HepG2 (cell line): ENCODE data around the gene RECK. TPM values are rescaled to one million over a fixed set of nuclear protein-coding genes. Genes with fewer than 3 reads are reported as not detected.

Experiments used
- BRF2 ChIP-seq: sonication (generic); formaldehyde crosslinking; IDR thresholded peaks from 2 replicates; pipeline ENCODE4 v1.8.1; 2022; ENCODE audit warnings: mild to moderate bottlenecking, missing genetic modification reagents
- HOXA9 ChIP-seq: sonication (generic); formaldehyde crosslinking; IDR thresholded peaks from 2 replicates; pipeline ENCODE4 v1.8.1; 2022; ENCODE audit warnings: missing genetic modification reagents, mild to moderate bottlenecking, moderate library complexity, borderline replicate concordance
- KMT2B ChIP-seq: IDR thresholded peaks from 2 replicates; pipeline ENCODE4 v1.6.1; 2016; ENCODE audit warnings: missing genetic modification reagents, missing compliant biosample characterization
- NFKB2 ChIP-seq: sonication (generic); formaldehyde crosslinking; IDR thresholded peaks from 2 replicates; pipeline ENCODE4 v1.4.0; 2020; ENCODE audit warnings: missing genetic modification reagents, borderline replicate concordance
- NR1H2 ChIP-seq: sonication (generic); formaldehyde crosslinking; IDR thresholded peaks from 2 replicates; pipeline ENCODE4 v1.8.1; 2022; ENCODE audit warnings: low read depth, missing genetic modification reagents, borderline replicate concordance
- ONECUT2 ChIP-seq: sonication (generic); formaldehyde crosslinking; IDR thresholded peaks from 2 replicates; pipeline ENCODE4 v1.4.0; 2020; ENCODE audit warnings: missing genetic modification reagents
- RAD21 ChIP-seq: fragments of 450-650 bp; formaldehyde crosslinking; IDR thresholded peaks from 2 replicates; pipeline ENCODE4 v1.5.0; 2020; ENCODE audit warnings: mild to moderate bottlenecking
- SIX4 ChIP-seq: sonication (generic); formaldehyde crosslinking; IDR thresholded peaks from 2 replicates; pipeline ENCODE4 v1.4.0; 2020; ENCODE audit warnings: missing genetic modification reagents
- TBX2 ChIP-seq: sonication (generic); formaldehyde crosslinking; IDR thresholded peaks from 2 replicates; pipeline ENCODE4 v1.5.0; 2020; ENCODE audit warnings: missing genetic modification reagents, mild to moderate bottlenecking, borderline replicate concordance
- ZBTB40 ChIP-seq, 2 experiments: fragments of 450-650 bp in 1 of 2; sonication (generic) in 1 of 2; formaldehyde crosslinking in 1 of 2; IDR thresholded peaks; 2 replicates each; pipeline versions ENCODE4 v1.6.1 to v1.8.0; 2016 to 2022; ENCODE audit warnings: antibody characterized with exemption in 1 of 2, mild to moderate bottlenecking in 1 of 2, missing genetic modification reagents in 1 of 2
- ZMAT3 ChIP-seq: sonication (generic); formaldehyde crosslinking; conservative IDR thresholded peaks from 2 replicates; pipeline ENCODE4 v1.7.0; 2021; ENCODE audit warnings: missing genetic modification reagents
- ZNF282 ChIP-seq: fragments of 450-650 bp; IDR thresholded peaks from 2 replicates; pipeline ENCODE4 v1.6.1; 2018; ENCODE audit not compliant: partially characterized antibody
- ZNF616 ChIP-seq: sonication (generic); formaldehyde crosslinking; IDR thresholded peaks from 2 replicates; pipeline ENCODE4 v1.5.0; 2020; ENCODE audit warnings: low read depth, mild to moderate bottlenecking, missing genetic modification reagents
- ZNF710 ChIP-seq: sonication (generic); formaldehyde crosslinking; IDR thresholded peaks from 2 replicates; pipeline ENCODE4 v1.5.0; 2020; ENCODE audit warnings: mild to moderate bottlenecking, missing genetic modification reagents, borderline replicate concordance
- ZNF772 ChIP-seq: sonication (generic); formaldehyde crosslinking; IDR thresholded peaks from 2 replicates; pipeline ENCODE4 v1.5.0; 2020; ENCODE audit warnings: mild to moderate bottlenecking, missing genetic modification reagents
- ZNF777 ChIP-seq: sonication (generic); formaldehyde crosslinking; IDR thresholded peaks from 2 replicates; pipeline ENCODE4 v1.4.0; 2020; ENCODE audit warnings: missing genetic modification reagents
- ZSCAN31 ChIP-seq: sonication (generic); formaldehyde crosslinking; IDR thresholded peaks from 2 replicates; pipeline ENCODE4 v1.5.0; 2020; ENCODE audit warnings: low read depth, mild to moderate bottlenecking, missing genetic modification reagents
- polyA plus RNA-seq, 8 experiments: library from polyadenylated mRNA; depleted of rRNA in 3 of 8; stranded (reverse) in 7 of 8; unstranded in 1 of 8; fragments of >200 nt; fragmentation: Illumina TruSeq in 4 of 8; extraction: Trizol in 4 of 8; gene quantifications; 2 replicates each; pipeline versions ENCODE4 v1.2.1 to v1.2.3, GENCODE V29; 2011 to 2016; ENCODE audit warnings: low read depth in 4 of 8, missing spikeins in 1 of 8, mixed read lengths in 1 of 8; ENCODE audit not compliant: insufficient read depth in 1 of 8
- total RNA-seq, 5 experiments: library from RNA; depleted of rRNA; stranded (reverse); fragments of >200 nt; fragmentation: Illumina TruSeq; extraction: Trizol; gene quantifications; 2 replicates each; pipeline ENCODE4 v1.2.3, GENCODE V29; 2016; ENCODE audit warnings: low read depth in 1 of 5

RECK gene
- total and polyA plus RNA-seq, 2 of the 13 experiments (the other 11 are each of a cell fraction or from before 2014, with no cell fraction given), result 3.1 to 4.8 TPM

GRCh38 chr9:36036780-36037548 lies at the start of gene RECK (continued):
- TF ChIP-seq ZBTB40 (IDR thresholded peaks at IDR 0.05) (no peak), ZBTB40 (CRISPR knock-in tag; IDR thresholded peaks at IDR 0.05) (no peak), BRF2 (CRISPR knock-in tag) (no peak), NR1H2 (CRISPR knock-in tag) (no peak), RAD21 (CRISPR knock-in tag) (0 out of 2 replicates have a peak, but pooled peaks have one; percentile 30), NFKB2 (CRISPR knock-in tag) (0 out of 2 replicates have a peak, but pooled peaks have one; percentile 47), TBX2 (CRISPR knock-in tag) (peak; percentile 14; the same call in 1 of the 2 replicates), ZNF282 (no peak), ZMAT3 (CRISPR knock-in tag) (0 out of 2 replicates have a peak, but pooled peaks have one; percentile 35), HOXA9 (CRISPR knock-in tag) (no peak), ONECUT2 (CRISPR knock-in tag) (no peak), KMT2B (CRISPR knock-in tag) (peak; percentile 59; the same call in 1 of the 2 replicates), ZNF710 (CRISPR knock-in tag) (peak; percentile 39; the same call in 1 of the 2 replicates), ZSCAN31 (CRISPR knock-in tag) (peak; percentile 26; the same call in 1 of the 2 replicates), ZNF616 (CRISPR knock-in tag) (0 out of 2 replicates have a peak, but pooled peaks have one; percentile 75), SIX4 (CRISPR knock-in tag) (no peak), ZNF772 (CRISPR knock-in tag) (peak; percentile 20; the same call in 1 of the 2 replicates), ZNF777 (CRISPR knock-in tag) (no peak; the same call in 1 of the 2 replicates)
